Measurements from ENCODE around the gene GABRG2.

GABRG2 gene

DNA sequence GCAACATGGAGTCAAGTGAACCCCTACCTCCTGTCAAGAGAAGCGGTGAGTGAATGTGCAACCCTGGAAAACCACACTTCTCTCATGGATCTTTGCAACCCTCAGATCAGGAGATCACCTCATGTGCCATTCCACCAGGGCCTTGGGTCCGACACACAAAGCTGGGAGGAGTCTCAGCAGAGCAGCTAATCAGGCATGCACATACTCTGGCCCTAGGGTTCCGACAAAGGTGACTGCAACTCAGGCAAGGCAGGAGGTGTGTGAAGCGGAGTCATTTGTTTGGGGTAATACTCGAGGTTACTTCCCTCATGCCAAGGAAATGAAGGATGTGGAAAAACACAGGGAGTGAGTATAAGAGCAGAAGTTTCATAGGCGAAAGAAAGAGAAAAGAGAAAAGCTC lies 96.1 kb downstream of the GABRG2 start:
- H3K4me1 ChIP-seq (ENCODE audit: insufficient read depth, low read length, poor library complexity, severe bottlenecking) = no peaks in the 10 kb centered on the region
- no peak overlapping the region for H3K4me2 ChIP-seq (ENCODE audit: low read depth, low read length, poor library complexity, severe bottlenecking)
- H3K36me3 ChIP-seq (ENCODE audit: insufficient read depth, low read length) = no peaks in the 10 kb centered on the region
- H3F3A ChIP-seq (ENCODE audit: low read depth) = no peaks in the 10 kb centered on the region
- H4K20me1 ChIP-seq (ENCODE audit: insufficient read depth, low read length, poor library complexity, severe bottlenecking) = no peaks in the 10 kb centered on the region
- H2AFZ ChIP-seq (ENCODE audit: low read length) = no peak overlapping the region
- H3K27me3 ChIP-seq (ENCODE audit: insufficient read depth, low read length, poor library complexity, severe bottlenecking) = no peaks in the 10 kb centered on the region
- no peak for TF ChIP-seq EZH2phosphoT487 (IDR thresholded peaks at IDR 0.05; ENCODE audit: borderline replicate concordance)
- TF ChIP-seq, protein P1, sequence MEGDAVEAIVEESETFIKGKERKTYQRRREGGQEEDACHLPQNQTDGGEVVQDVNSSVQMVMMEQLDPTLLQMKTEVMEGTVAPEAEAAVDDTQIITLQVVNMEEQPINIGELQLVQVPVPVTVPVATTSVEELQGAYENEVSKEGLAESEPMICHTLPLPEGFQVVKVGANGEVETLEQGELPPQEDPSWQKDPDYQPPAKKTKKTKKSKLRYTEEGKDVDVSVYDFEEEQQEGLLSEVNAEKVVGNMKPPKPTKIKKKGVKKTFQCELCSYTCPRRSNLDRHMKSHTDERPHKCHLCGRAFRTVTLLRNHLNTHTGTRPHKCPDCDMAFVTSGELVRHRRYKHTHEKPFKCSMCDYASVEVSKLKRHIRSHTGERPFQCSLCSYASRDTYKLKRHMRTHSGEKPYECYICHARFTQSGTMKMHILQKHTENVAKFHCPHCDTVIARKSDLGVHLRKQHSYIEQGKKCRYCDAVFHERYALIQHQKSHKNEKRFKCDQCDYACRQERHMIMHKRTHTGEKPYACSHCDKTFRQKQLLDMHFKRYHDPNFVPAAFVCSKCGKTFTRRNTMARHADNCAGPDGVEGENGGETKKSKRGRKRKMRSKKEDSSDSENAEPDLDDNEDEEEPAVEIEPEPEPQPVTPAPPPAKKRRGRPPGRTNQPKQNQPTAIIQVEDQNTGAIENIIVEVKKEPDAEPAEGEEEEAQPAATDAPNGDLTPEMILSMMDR (conservative IDR thresholded peaks at IDR 0.05; ENCODE audit: low read length) = no peak
- no peak overlapping the region for H3K4me3 ChIP-seq (ENCODE audit: low read length, poor library complexity, severe bottlenecking)
- H3K9ac ChIP-seq (ENCODE audit: low read depth, low read length, poor library complexity, severe bottlenecking) = no peak overlapping the region
- no peaks in the 10 kb centered on the region for H3K9me2 ChIP-seq (replicated peaks; ENCODE audit: low read depth, low read length)
- H3K9me3 ChIP-seq (ENCODE audit: insufficient read depth, low read depth, low read length) = no peaks in the 10 kb centered on the region
- H3K79me2 ChIP-seq (ENCODE audit: insufficient read depth, low read length) = no peaks in the 10 kb centered on the region

DNA sequence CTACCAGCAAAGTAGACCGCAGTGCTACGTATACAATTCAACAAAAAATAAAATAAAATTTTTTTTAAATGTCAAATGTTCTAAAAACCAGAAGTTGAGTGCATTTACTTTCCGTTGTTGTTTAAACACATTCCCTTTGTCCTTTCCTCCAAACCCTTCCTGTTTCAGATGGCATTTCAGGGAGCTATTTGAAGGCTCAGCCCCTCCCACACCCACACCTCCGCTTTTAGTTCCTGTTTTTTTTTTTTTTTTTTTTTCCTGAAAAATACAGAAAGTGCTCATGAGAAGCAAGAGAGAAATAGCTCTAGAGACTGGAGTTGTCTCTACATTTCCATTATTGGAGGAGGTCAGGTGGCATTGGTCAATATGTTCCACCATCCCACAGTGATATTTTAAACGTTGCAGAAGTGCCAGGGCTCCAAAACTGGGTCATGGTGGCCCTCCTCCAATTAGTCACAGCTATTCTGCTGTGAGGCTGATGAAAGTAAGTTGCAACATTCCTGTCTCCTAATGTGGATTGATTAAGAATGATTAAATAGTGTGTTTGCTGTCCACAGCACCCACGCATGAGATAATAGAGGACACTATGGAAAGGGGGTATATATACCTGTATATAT lies 106.9 kb downstream of the GABRG2 start:
- TF ChIP-seq, protein P1 (conservative IDR thresholded peaks at IDR 0.05; ENCODE audit: low read length) = no peak
- no peak for TF ChIP-seq EZH2phosphoT487 (IDR thresholded peaks at IDR 0.05; ENCODE audit: borderline replicate concordance)
- no peak overlapping the region for H3K4me2 ChIP-seq (ENCODE audit: low read depth, low read length, poor library complexity, severe bottlenecking)
- H3K9ac ChIP-seq (ENCODE audit: low read depth, low read length, poor library complexity, severe bottlenecking) = no peak overlapping the region
- no peaks in the 10 kb centered on the region for H3K27me3 ChIP-seq (ENCODE audit: insufficient read depth, low read length, poor library complexity, severe bottlenecking)
- H2AFZ ChIP-seq (ENCODE audit: low read length) = no peak overlapping the region
- H3K9me3 ChIP-seq (ENCODE audit: insufficient read depth, low read depth, low read length) = no peaks in the 10 kb centered on the region
- no peaks in the 10 kb centered on the region for H3K36me3 ChIP-seq (ENCODE audit: insufficient read depth, low read length)
- H3K4me3 ChIP-seq (ENCODE audit: low read length, poor library complexity, severe bottlenecking) = no peak overlapping the region
- no peaks in the 10 kb centered on the region for H3F3A ChIP-seq (ENCODE audit: low read depth)
- H4K20me1 ChIP-seq (ENCODE audit: insufficient read depth, low read length, poor library complexity, severe bottlenecking) = no peaks in the 10 kb centered on the region
- no peaks in the 10 kb centered on the region for H3K79me2 ChIP-seq (ENCODE audit: insufficient read depth, low read length)
- no peaks in the 10 kb centered on the region for H3K4me1 ChIP-seq (ENCODE audit: insufficient read depth, low read length, poor library complexity, severe bottlenecking)
- H3K9me2 ChIP-seq (replicated peaks; ENCODE audit: low read depth, low read length) = no peaks in the 10 kb centered on the region

DNA sequence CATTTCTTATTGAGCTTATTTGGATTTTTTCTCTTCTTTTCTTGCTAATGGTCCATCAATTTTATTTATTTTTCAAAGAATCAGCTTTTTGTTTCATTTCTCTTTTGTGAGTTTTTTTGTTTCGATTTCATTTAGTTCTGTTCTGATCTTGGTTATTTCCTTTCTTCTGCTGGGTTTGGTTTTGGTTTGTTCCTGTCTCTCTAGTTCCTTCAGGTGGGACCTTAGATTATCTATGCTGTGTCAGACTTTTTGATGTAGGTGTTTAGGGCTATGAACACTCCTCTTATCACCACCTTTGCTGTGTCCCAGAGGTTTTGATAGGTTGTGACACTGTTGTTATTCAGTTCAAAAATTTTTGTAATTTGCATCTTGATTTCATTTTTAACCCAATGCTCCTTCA lies 119.8 kb downstream of the GABRG2 start:
- Histone ChIP-seq H4K20me1 (ENCODE audit: insufficient read depth, low read length, poor library complexity, severe bottlenecking) (no peaks in the 10 kb centered on the region), H3K4me2 (ENCODE audit: low read depth, low read length, poor library complexity, severe bottlenecking) (no peak overlapping the region), H3K27me3 (ENCODE audit: insufficient read depth, low read length, poor library complexity, severe bottlenecking) (no peaks in the 10 kb centered on the region), H3K79me2 (ENCODE audit: insufficient read depth, low read length) (no peaks in the 10 kb centered on the region), H2AFZ (ENCODE audit: low read length) (no peak overlapping the region), H3K4me3 (ENCODE audit: low read length, poor library complexity, severe bottlenecking) (no peak overlapping the region), H3K4me1 (ENCODE audit: insufficient read depth, low read length, poor library complexity, severe bottlenecking) (no peaks in the 10 kb centered on the region), H3K36me3 (ENCODE audit: insufficient read depth, low read length) (no peaks in the 10 kb centered on the region), H3K9me2 (replicated peaks; ENCODE audit: low read depth, low read length) (no peaks in the 10 kb centered on the region), H3K9ac (ENCODE audit: low read depth, low read length, poor library complexity, severe bottlenecking) (no peak overlapping the region), H3K9me3 (ENCODE audit: insufficient read depth, low read depth, low read length) (no peaks in the 10 kb centered on the region), H3F3A (ENCODE audit: low read depth) (no peaks in the 10 kb centered on the region)
- TF ChIP-seq EZH2phosphoT487 (IDR thresholded peaks at IDR 0.05; ENCODE audit: borderline replicate concordance) = no peak

DNA sequence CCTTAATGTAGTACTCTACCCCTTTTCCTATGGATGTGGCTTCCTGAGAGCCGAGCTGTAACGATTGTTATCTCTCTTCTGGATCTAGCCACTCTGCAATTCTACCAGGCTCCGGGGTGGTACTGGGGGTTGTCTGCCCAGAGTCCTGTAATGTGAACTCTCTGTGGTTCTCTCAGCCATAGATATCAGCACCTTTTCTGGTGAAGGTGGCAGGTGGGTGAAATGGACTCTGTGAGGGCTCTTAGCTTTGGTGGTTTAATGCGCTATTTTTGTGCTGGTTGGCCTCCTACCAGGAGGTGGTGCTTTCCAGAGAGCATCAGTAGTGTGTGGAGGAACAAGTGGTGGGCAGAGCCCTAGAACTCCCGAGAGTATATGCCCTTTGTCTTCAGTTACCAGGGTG lies 122.1 kb downstream of the GABRG2 start:
- H3F3A ChIP-seq (ENCODE audit: low read depth) = no peaks in the 10 kb centered on the region
- TF ChIP-seq EZH2phosphoT487 (IDR thresholded peaks at IDR 0.05; ENCODE audit: borderline replicate concordance) = no peak
- TF ChIP-seq, protein P1 (conservative IDR thresholded peaks at IDR 0.05; ENCODE audit: low read length) = no peak
- no peaks in the 10 kb centered on the region for H3K9me2 ChIP-seq (replicated peaks; ENCODE audit: low read depth, low read length)

More for the DNA sequence above, 122.1 kb downstream of the GABRG2 start:
- H3K4me2 ChIP-seq (ENCODE audit: low read depth, low read length, poor library complexity, severe bottlenecking) = no peak overlapping the region
- no peaks in the 10 kb centered on the region for H3K9me3 ChIP-seq (ENCODE audit: insufficient read depth, low read depth, low read length)
- no peaks in the 10 kb centered on the region for H3K4me1 ChIP-seq (ENCODE audit: insufficient read depth, low read length, poor library complexity, severe bottlenecking)
- no peaks in the 10 kb centered on the region for H3K79me2 ChIP-seq (ENCODE audit: insufficient read depth, low read length)
- H3K27me3 ChIP-seq (ENCODE audit: insufficient read depth, low read length, poor library complexity, severe bottlenecking) = no peaks in the 10 kb centered on the region
- no peak overlapping the region for H3K4me3 ChIP-seq (ENCODE audit: low read length, poor library complexity, severe bottlenecking)
- no peaks in the 10 kb centered on the region for H3K36me3 ChIP-seq (ENCODE audit: insufficient read depth, low read length)
- no peak overlapping the region for H2AFZ ChIP-seq (ENCODE audit: low read length)
- H4K20me1 ChIP-seq (ENCODE audit: insufficient read depth, low read length, poor library complexity, severe bottlenecking) = no peaks in the 10 kb centered on the region
- H3K9ac ChIP-seq (ENCODE audit: low read depth, low read length, poor library complexity, severe bottlenecking) = no peak overlapping the region

Data from Loucy (cell line).